ENCODE data around the gene MEF2A.

- TF ChIP-seq, protein P1, sequence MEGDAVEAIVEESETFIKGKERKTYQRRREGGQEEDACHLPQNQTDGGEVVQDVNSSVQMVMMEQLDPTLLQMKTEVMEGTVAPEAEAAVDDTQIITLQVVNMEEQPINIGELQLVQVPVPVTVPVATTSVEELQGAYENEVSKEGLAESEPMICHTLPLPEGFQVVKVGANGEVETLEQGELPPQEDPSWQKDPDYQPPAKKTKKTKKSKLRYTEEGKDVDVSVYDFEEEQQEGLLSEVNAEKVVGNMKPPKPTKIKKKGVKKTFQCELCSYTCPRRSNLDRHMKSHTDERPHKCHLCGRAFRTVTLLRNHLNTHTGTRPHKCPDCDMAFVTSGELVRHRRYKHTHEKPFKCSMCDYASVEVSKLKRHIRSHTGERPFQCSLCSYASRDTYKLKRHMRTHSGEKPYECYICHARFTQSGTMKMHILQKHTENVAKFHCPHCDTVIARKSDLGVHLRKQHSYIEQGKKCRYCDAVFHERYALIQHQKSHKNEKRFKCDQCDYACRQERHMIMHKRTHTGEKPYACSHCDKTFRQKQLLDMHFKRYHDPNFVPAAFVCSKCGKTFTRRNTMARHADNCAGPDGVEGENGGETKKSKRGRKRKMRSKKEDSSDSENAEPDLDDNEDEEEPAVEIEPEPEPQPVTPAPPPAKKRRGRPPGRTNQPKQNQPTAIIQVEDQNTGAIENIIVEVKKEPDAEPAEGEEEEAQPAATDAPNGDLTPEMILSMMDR (IDR thresholded peaks at IDR 0.05; ENCODE audit: low read length): no peak
- TF ChIP-seq EZH2 (optimal IDR thresholded peaks at IDR 0.05; ENCODE audit: low read depth, low read length) (no peak), EZH2phosphoT487 (IDR thresholded peaks at IDR 0.05; ENCODE audit: low read length) (no peak)
Observed at GRCh38 chr15:99616773-99617342, 51.1 kb downstream of the MEF2A start.
